Measurements from ENCODE around the gene CCDC106.
A peak's percentile ranks its signal among the peaks of the same experiment; 100 is the strongest.

The CCDC106 gene

GRCh38 chr19:55647732-55648584 is at the start of gene CCDC106 (continued):
- TF ChIP-seq ZNF292 (tag by site-specific recombination; IDR thresholded peaks at IDR 0.05; ENCODE audit: borderline replicate concordance, low read depth) (no peak), ZSCAN4 (tag by site-specific recombination; IDR thresholded peaks at IDR 0.05) (no peak), ZNF2 (tag by site-specific recombination; IDR thresholded peaks at IDR 0.05) (peak; percentile 62; the same call in 1 of the 2 replicates), ZNF18 (tag by site-specific recombination; IDR thresholded peaks at IDR 0.05) (no peak), YY1 (tag by site-specific recombination; IDR thresholded peaks at IDR 0.05) (no peak), KLF16 (tag by site-specific recombination; IDR thresholded peaks at IDR 0.05) (peak; percentile 79), KLF9 (tag by site-specific recombination; IDR thresholded peaks at IDR 0.05; ENCODE audit: low read depth) (peak; percentile 69; the same call in 1 of the 2 replicates), ZBTB26 (tag by site-specific recombination; optimal IDR thresholded peaks at IDR 0.05) (peak; percentile 87), ZNF16 (tag by site-specific recombination; IDR thresholded peaks at IDR 0.05; ENCODE audit: low read depth) (no peak), ZNF621 (tag by site-specific recombination; IDR thresholded peaks at IDR 0.05) (no peak), ZBTB20 (tag by site-specific recombination; IDR thresholded peaks at IDR 0.05) (no peak; the same call in 1 of the 2 replicates), ZNF580 (tag by site-specific recombination; IDR thresholded peaks at IDR 0.05) (no peak), ZBTB8A (tag by site-specific recombination; IDR thresholded peaks at IDR 0.05) (peak; percentile 41), ZNF777 (tag by site-specific recombination; IDR thresholded peaks at IDR 0.05; ENCODE audit: borderline replicate concordance) (no peak), ZNF416 (tag by site-specific recombination; IDR thresholded peaks at IDR 0.05) (no peak), SALL2 (tag by site-specific recombination; IDR thresholded peaks at IDR 0.05; ENCODE audit: borderline replicate concordance) (no peak), HOXC10 (CRISPR knock-in tag; IDR thresholded peaks at IDR 0.05) (0 out of 2 replicates have a peak, but pooled peaks have one; percentile 36), OSR2 (tag by site-specific recombination; IDR thresholded peaks at IDR 0.05) (no peak), ZBTB48 (tag by site-specific recombination; IDR thresholded peaks at IDR 0.05) (peak; percentile 100), YY2 (tag by site-specific recombination; IDR thresholded peaks at IDR 0.05) (peak; percentile 59; the same call in 1 of the 2 replicates), GLIS2 (tag by site-specific recombination; IDR thresholded peaks at IDR 0.05) (peak; percentile 68), ZNF398 (tag by site-specific recombination; IDR thresholded peaks at IDR 0.05) (peak; percentile 67), ZNF391 (tag by site-specific recombination; IDR thresholded peaks at IDR 0.05; ENCODE audit: borderline replicate concordance, low read depth) (no peak), BCL6B (tag by site-specific recombination; IDR thresholded peaks at IDR 0.05) (no peak), ZNF791 (tag by site-specific recombination; IDR thresholded peaks at IDR 0.05) (no peak), ZBTB17 (tag by site-specific recombination; IDR thresholded peaks at IDR 0.05) (no peak), ZSCAN23 (tag by site-specific recombination; IDR thresholded peaks at IDR 0.05) (no peak), ZNF302 (tag by site-specific recombination; IDR thresholded peaks at IDR 0.05; ENCODE audit: low read depth) (no peak), SP7 (tag by site-specific recombination; IDR thresholded peaks at IDR 0.05) (peak; percentile 82), ZNF514 (tag by site-specific recombination; IDR thresholded peaks at IDR 0.05) (no peak)
- TF ChIP-seq, protein P1, sequence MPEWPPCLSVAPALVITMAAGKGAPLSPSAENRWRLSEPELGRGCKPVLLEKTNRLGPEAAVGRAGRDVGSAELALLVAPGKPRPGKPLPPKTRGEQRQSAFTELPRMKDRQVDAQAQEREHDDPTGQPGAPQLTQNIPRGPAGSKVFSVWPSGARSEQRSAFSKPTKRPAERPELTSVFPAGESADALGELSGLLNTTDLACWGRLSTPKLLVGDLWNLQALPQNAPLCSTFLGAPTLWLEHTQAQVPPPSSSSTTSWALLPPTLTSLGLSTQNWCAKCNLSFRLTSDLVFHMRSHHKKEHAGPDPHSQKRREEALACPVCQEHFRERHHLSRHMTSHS (tag by site-specific recombination; IDR thresholded peaks at IDR 0.05) = no peak
